Measurements from ENCODE around the gene GDF2.

Gene GDF2

DNA sequence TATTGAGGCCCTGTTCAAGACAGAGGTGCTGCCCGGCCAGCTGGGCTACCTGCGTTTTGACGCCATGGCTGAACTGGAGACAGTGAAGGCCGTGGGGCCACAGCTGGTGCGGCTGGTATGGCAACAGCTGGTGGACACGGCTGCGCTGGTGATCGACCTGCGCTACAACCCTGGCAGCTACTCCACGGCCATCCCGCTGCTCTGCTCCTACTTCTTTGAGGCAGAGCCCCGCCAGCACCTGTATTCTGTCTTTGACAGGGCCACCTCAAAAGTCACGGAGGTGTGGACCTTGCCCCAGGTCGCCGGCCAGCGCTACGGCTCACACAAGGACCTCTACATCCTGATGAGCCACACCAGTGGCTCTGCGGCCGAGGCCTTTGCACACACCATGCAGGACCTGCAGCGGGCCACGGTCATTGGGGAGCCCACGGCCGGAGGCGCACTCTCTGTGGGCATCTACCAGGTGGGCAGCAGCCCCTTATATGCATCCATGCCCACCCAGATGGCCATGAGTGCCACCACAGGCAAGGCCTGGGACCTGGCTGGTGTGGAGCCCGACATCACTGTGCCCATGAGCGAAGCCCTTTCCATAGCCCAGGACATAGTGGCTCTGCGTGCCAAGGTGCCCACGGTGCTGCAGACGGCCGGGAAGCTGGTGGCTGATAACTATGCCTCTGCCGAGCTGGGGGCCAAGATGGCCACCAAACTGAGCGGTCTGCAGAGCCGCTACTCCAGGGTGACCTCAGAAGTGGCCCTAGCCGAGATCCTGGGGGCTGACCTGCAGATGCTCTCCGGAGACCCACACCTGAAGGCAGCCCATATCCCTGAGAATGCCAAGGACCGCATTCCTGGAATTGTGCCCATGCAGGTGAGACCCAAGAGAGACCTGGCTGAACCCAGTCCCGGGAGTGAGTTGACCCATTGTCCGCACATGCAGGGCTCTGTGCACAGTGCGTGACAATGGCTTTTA is 28.7 kb downstream of the GDF2 start:
- no peaks in the 10 kb centered on the region for H3K27me3 ChIP-seq (ENCODE audit: control insufficient read depth in 2 of 2, insufficient read depth in 2 of 2, low read length in 2 of 2)
- H3K27ac ChIP-seq (ENCODE audit: low read depth in 2 of 2, low read length in 2 of 2) = no peak overlapping the region
- peaks cover 0 to 3% of the 10 kb centered on the region in 2 donors for H3K4me1 ChIP-seq (ENCODE audit: control insufficient read depth in 2 of 2, insufficient read depth in 2 of 2, low read length in 2 of 2)
- H3K9me3 ChIP-seq (ENCODE audit: control insufficient read depth in 2 of 2, low read length in 2 of 2) = no peaks in the 10 kb centered on the region
- H3K9ac ChIP-seq (ENCODE audit: low read depth in 1 of 2, low read length in 2 of 2) = no peak overlapping the region
- no peak overlapping the region for H3K4me3 ChIP-seq (ENCODE audit: low read length in 2 of 2)
- H3K36me3 ChIP-seq (ENCODE audit: control insufficient read depth in 2 of 2, insufficient read depth in 2 of 2, low read length in 2 of 2) = no peaks in the 10 kb centered on the region

DNA sequence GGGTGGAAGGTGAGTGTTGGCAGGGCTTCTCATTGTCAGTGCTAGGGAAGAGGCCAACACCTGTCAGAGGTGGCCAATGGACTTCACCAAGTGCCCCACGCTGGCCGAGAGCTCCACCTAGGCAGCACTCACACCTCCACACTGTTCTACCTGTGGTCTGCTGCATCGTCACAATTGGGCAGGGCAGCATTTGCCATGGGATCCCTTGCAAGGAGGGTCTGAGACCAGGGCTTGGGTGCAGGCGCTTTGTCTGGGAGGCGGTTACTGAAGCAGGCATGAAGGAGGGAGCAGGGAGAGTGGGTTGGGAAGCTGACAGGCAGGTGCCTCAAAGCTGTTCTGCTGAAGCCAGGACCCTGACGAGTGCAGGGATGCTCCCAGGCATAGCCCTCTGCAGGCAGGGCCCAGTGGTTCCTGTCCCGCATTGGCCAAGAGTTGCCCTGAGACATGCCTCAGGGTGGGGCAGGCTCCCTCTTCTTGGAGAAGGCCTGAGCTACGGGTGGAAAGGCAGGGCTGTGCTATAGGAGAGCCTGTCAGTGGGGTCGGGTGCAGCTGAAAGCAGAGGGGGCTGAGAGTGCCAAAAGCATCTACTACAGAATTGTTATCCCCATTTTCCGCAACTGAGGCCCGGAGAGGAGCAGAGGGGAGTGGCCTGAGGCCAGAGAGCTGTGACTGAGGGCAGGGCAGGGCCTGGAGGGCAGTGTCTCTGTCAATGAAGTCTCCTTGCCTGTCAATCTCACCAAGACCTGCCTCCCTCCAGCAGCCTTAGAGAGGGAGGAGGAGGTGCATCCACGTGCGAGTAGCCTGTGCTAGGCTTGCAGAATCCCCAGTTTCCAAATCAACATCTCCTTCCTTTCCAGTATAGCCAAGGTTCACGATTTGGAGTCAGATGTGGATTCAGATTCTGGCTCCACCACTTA is 29.9 kb downstream of the GDF2 start:
- Histone ChIP-seq H3K9ac (ENCODE audit: low read depth in 1 of 2, low read length in 2 of 2) (no peak overlapping the region), H3K4me1 (ENCODE audit: control insufficient read depth in 2 of 2, insufficient read depth in 2 of 2, low read length in 2 of 2) (no peaks in the 10 kb centered on the region), H3K27me3 (ENCODE audit: control insufficient read depth in 2 of 2, insufficient read depth in 2 of 2, low read length in 2 of 2) (no peaks in the 10 kb centered on the region), H3K36me3 (ENCODE audit: control insufficient read depth in 2 of 2, insufficient read depth in 2 of 2, low read length in 2 of 2) (no peaks in the 10 kb centered on the region), H3K9me3 (ENCODE audit: control insufficient read depth in 2 of 2, low read length in 2 of 2) (no peaks in the 10 kb centered on the region), H3K4me3 (ENCODE audit: low read length in 2 of 2) (no peak overlapping the region), H3K27ac (ENCODE audit: low read depth in 2 of 2, low read length in 2 of 2) (no peak overlapping the region)

DNA sequence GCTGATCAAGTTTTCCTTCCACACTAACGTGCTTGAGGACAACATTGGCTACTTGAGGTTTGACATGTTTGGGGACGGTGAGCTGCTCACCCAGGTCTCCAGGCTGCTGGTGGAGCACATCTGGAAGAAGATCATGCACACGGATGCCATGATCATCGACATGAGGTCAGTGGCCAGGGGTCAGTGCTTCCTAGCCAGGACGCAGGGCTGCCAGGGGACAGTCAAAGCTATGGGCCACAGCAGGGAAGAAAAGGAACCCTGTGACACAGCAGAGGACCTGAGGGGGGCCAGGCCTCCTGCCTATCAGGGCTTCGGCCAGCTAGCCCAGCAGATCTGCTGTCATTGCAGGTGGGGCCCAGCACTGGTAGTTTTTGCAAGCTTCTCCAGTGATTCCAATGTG is 31.1 kb downstream of the GDF2 start:
- no peaks in the 10 kb centered on the region for H3K9me3 ChIP-seq (ENCODE audit: control insufficient read depth in 2 of 2, low read length in 2 of 2)
- H3K27ac ChIP-seq (ENCODE audit: low read depth in 2 of 2, low read length in 2 of 2) = no peak overlapping the region
- H3K9ac ChIP-seq (ENCODE audit: low read depth in 1 of 2, low read length in 2 of 2) = no peak overlapping the region
- no peaks in the 10 kb centered on the region for H3K27me3 ChIP-seq (ENCODE audit: control insufficient read depth in 2 of 2, insufficient read depth in 2 of 2, low read length in 2 of 2)
- no peaks in the 10 kb centered on the region for H3K4me1 ChIP-seq (ENCODE audit: control insufficient read depth in 2 of 2, insufficient read depth in 2 of 2, low read length in 2 of 2)
- H3K36me3 ChIP-seq (ENCODE audit: control insufficient read depth in 2 of 2, insufficient read depth in 2 of 2, low read length in 2 of 2) = no peaks in the 10 kb centered on the region
- no peak overlapping the region for H3K4me3 ChIP-seq (ENCODE audit: low read length in 2 of 2)

DNA sequence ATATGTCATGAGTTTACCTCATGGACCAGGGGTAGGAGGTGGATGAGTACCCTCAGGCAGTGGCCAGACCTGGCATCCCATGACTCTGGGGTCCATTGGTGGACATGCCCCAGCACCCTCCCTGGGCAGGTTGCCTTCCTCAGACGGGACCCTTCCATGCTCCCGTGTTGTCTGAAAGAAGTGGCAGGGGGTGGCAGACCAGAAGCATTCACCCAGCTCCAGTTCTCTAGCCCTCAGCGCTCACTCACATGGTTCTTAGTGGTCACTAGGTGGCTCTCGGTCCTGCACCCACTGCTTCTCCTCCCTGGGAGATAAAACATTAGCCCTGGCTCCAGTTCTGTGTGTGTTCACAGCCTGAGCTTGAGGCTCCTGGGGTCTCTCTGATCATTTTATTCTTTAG is 31.9 kb downstream of the GDF2 start:
- Histone ChIP-seq H3K4me3 (ENCODE audit: low read length in 2 of 2) (no peak overlapping the region), H3K9ac (ENCODE audit: low read depth in 1 of 2, low read length in 2 of 2) (no peak overlapping the region), H3K27ac (ENCODE audit: low read depth in 2 of 2, low read length in 2 of 2) (no peak overlapping the region), H3K36me3 (ENCODE audit: control insufficient read depth in 2 of 2, insufficient read depth in 2 of 2, low read length in 2 of 2) (no peaks in the 10 kb centered on the region), H3K4me1 (ENCODE audit: control insufficient read depth in 2 of 2, insufficient read depth in 2 of 2, low read length in 2 of 2) (no peaks in the 10 kb centered on the region), H3K27me3 (ENCODE audit: control insufficient read depth in 2 of 2, insufficient read depth in 2 of 2, low read length in 2 of 2) (no peaks in the 10 kb centered on the region), H3K9me3 (ENCODE audit: control insufficient read depth in 2 of 2, low read length in 2 of 2) (no peaks in the 10 kb centered on the region)

DNA sequence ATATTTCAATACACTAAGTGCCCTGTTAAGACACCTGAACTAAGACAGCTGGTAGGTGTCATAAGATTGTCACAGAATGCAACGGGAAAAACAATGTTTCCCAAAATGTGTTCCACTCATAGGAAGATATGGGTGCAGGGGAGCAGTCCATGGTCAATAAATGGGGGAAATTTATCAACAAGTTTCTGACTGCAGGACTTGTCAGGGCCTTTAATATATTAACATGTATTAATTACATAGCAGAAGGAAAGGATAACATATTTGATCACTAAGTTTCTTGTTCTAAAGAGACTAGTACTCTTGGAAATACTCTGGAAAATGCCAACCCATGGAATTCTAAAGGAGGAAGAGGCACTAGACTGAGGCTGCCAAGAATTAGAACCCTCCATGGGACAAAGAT is 32.6 kb downstream of the GDF2 start:
- Histone ChIP-seq H3K27ac (ENCODE audit: low read depth in 2 of 2, low read length in 2 of 2) (no peak overlapping the region), H3K36me3 (ENCODE audit: control insufficient read depth in 2 of 2, insufficient read depth in 2 of 2, low read length in 2 of 2) (no peaks in the 10 kb centered on the region), H3K9ac (ENCODE audit: low read depth in 1 of 2, low read length in 2 of 2) (no peak overlapping the region), H3K4me3 (ENCODE audit: low read length in 2 of 2) (no peak overlapping the region), H3K27me3 (ENCODE audit: control insufficient read depth in 2 of 2, insufficient read depth in 2 of 2, low read length in 2 of 2) (no peaks in the 10 kb centered on the region), H3K9me3 (ENCODE audit: control insufficient read depth in 2 of 2, low read length in 2 of 2) (no peaks in the 10 kb centered on the region), H3K4me1 (ENCODE audit: control insufficient read depth in 2 of 2, insufficient read depth in 2 of 2, low read length in 2 of 2) (no peaks in the 10 kb centered on the region)

DNA sequence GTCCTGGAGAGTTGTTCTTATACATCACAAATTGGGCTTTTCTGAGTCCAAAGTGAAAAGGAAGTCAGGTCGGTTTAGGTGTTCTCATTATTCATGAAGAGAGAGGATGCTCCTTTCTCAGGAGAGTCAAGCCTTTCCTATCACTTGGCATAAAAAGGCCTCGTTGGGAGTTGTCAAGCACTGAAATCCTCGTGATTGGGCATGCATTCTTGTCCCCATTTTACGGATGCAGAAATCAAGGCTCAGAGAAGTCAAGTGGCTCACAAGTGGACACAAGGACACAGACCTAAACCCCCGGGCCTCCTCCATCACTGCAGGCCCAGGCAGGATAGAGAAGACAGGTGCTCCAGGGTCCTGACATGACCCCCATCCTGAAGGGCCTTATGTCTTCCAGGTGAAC is 34.5 kb downstream of the GDF2 start:
- H3K4me1 ChIP-seq (ENCODE audit: control insufficient read depth in 2 of 2, insufficient read depth in 2 of 2, low read length in 2 of 2) = no peaks in the 10 kb centered on the region
- no peak overlapping the region for H3K9ac ChIP-seq (ENCODE audit: low read depth in 1 of 2, low read length in 2 of 2)
- no peaks in the 10 kb centered on the region for H3K9me3 ChIP-seq (ENCODE audit: control insufficient read depth in 2 of 2, low read length in 2 of 2)
- no peaks in the 10 kb centered on the region for H3K36me3 ChIP-seq (ENCODE audit: control insufficient read depth in 2 of 2, insufficient read depth in 2 of 2, low read length in 2 of 2)
- H3K27me3 ChIP-seq (ENCODE audit: control insufficient read depth in 2 of 2, insufficient read depth in 2 of 2, low read length in 2 of 2) = no peaks in the 10 kb centered on the region
- no peak overlapping the region for H3K4me3 ChIP-seq (ENCODE audit: low read length in 2 of 2)
- H3K27ac ChIP-seq (ENCODE audit: low read depth in 2 of 2, low read length in 2 of 2) = no peak overlapping the region

DNA sequence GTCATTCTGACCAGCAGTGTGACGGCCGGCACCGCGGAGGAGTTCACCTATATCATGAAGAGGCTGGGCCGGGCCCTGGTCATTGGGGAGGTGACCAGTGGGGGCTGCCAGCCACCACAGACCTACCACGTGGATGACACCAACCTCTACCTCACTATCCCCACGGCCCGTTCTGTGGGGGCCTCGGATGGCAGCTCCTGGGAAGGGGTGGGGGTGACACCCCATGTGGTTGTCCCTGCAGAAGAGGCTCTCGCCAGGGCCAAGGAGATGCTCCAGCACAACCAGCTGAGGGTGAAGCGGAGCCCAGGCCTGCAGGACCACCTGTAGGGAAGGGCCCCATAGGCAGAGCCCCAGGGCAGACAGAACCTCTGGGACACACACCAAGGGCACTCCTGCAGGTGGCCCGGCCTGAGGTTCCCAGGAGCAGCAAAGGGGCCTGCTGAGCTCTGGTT is 34.9 kb downstream of the GDF2 start:
- Histone ChIP-seq H3K4me3 (ENCODE audit: low read length in 2 of 2) (no peak overlapping the region), H3K27me3 (ENCODE audit: control insufficient read depth in 2 of 2, insufficient read depth in 2 of 2, low read length in 2 of 2) (no peaks in the 10 kb centered on the region), H3K4me1 (ENCODE audit: control insufficient read depth in 2 of 2, insufficient read depth in 2 of 2, low read length in 2 of 2) (no peaks in the 10 kb centered on the region), H3K36me3 (ENCODE audit: control insufficient read depth in 2 of 2, insufficient read depth in 2 of 2, low read length in 2 of 2) (no peaks in the 10 kb centered on the region), H3K9ac (ENCODE audit: low read depth in 1 of 2, low read length in 2 of 2) (no peak overlapping the region), H3K27ac (ENCODE audit: low read depth in 2 of 2, low read length in 2 of 2) (no peak overlapping the region), H3K9me3 (ENCODE audit: control insufficient read depth in 2 of 2, low read length in 2 of 2) (no peaks in the 10 kb centered on the region)

DNA sequence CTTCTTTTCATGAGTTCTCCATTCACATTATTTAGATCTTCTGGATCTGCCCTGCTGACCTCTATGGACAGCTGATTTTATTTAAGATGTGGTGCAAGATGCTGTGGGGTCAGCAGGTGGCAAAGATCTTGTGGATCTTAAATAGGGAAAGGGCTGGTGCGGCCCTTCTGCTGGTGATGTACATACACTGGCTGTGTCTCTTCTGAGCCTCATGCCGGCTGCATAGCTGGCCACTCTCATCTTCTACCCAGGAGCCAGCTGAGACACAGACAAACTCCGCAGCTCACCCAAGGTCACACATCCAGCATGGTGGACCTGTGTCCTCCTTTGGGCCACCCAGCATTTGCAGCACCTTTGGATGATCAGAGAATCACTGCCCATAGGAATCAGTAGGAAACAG is 35.7 kb downstream of the GDF2 start:
- no peaks in the 10 kb centered on the region for H3K4me1 ChIP-seq (ENCODE audit: control insufficient read depth in 2 of 2, insufficient read depth in 2 of 2, low read length in 2 of 2)

DNA sequence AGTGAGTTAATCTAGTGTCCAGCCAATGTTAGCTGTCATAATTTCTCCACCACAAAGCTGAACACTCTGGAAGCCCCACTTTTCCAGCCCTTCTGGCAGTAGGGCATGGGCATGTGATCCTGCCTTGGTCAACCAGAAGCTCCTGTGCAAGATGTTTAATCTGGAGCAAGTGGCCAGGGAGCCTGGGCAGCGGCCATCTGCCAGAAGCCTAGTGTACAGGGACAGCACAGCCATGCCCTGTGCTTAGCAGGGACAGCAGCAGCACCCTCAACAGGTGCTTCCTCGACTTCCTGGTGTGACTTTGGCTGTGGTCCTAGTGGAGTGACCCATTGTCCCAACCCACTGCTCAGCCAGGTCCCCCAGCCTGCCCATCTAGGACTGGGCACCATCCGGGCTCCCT is 36.2 kb downstream of the GDF2 start:
- Histone ChIP-seq H3K4me3 (ENCODE audit: low read length in 2 of 2) (no peak overlapping the region), H3K4me1 (ENCODE audit: control insufficient read depth in 2 of 2, insufficient read depth in 2 of 2, low read length in 2 of 2) (no peaks in the 10 kb centered on the region), H3K9ac (ENCODE audit: low read depth in 1 of 2, low read length in 2 of 2) (no peak overlapping the region), H3K36me3 (ENCODE audit: control insufficient read depth in 2 of 2, insufficient read depth in 2 of 2, low read length in 2 of 2) (no peaks in the 10 kb centered on the region), H3K27me3 (ENCODE audit: control insufficient read depth in 2 of 2, insufficient read depth in 2 of 2, low read length in 2 of 2) (no peaks in the 10 kb centered on the region), H3K9me3 (ENCODE audit: control insufficient read depth in 2 of 2, low read length in 2 of 2) (no peaks in the 10 kb centered on the region), H3K27ac (ENCODE audit: low read depth in 2 of 2, low read length in 2 of 2) (no peak overlapping the region)

More for the DNA sequence above, 35.7 kb downstream of the GDF2 start:
- Histone ChIP-seq H3K27me3 (ENCODE audit: control insufficient read depth in 2 of 2, insufficient read depth in 2 of 2, low read length in 2 of 2) (no peaks in the 10 kb centered on the region), H3K4me3 (ENCODE audit: low read length in 2 of 2) (no peak overlapping the region), H3K36me3 (ENCODE audit: control insufficient read depth in 2 of 2, insufficient read depth in 2 of 2, low read length in 2 of 2) (no peaks in the 10 kb centered on the region), H3K9ac (ENCODE audit: low read depth in 1 of 2, low read length in 2 of 2) (no peak overlapping the region), H3K9me3 (ENCODE audit: control insufficient read depth in 2 of 2, low read length in 2 of 2) (no peaks in the 10 kb centered on the region), H3K27ac (ENCODE audit: low read depth in 2 of 2, low read length in 2 of 2) (no peak overlapping the region)

DNA sequence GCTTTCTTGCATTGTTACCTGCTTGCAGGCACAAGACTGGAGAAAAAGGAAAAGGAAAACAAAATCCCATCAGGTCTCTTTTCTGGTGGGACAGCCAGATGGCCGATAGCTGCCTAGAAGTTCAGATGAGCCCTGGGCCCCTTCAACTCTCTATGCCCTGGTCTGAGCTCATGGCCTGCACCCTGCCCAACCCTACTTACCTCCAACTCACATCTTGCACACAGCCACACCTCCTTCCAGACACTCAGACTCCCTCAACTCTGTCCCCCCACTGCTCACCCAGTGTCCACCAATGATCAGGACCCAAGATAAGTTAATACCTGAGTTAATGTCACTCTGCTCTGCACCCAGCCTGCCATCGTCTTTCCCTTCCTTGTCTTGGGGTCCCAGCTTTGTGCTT is 36.8 kb downstream of the GDF2 start:
- no peak overlapping the region for H3K27ac ChIP-seq (ENCODE audit: low read depth in 2 of 2, low read length in 2 of 2)
- no peaks in the 10 kb centered on the region for H3K36me3 ChIP-seq (ENCODE audit: control insufficient read depth in 2 of 2, insufficient read depth in 2 of 2, low read length in 2 of 2)
- H3K4me1 ChIP-seq (ENCODE audit: control insufficient read depth in 2 of 2, insufficient read depth in 2 of 2, low read length in 2 of 2) = no peaks in the 10 kb centered on the region
- no peak overlapping the region for H3K9ac ChIP-seq (ENCODE audit: low read depth in 1 of 2, low read length in 2 of 2)
- H3K4me3 ChIP-seq (ENCODE audit: low read length in 2 of 2) = no peak overlapping the region
- no peaks in the 10 kb centered on the region for H3K9me3 ChIP-seq (ENCODE audit: control insufficient read depth in 2 of 2, low read length in 2 of 2)
- no peaks in the 10 kb centered on the region for H3K27me3 ChIP-seq (ENCODE audit: control insufficient read depth in 2 of 2, insufficient read depth in 2 of 2, low read length in 2 of 2)
